OCI-LY7 (cell line): ENCODE data around the gene PDZK1IP1.

Experiments used
- CTCF ChIP-seq: fragments of 200-600 bp; sonication (generic); conservative IDR thresholded peaks from 2 replicates; pipeline ENCODE4 v1.5.1; 2014; ENCODE audit warnings: mild to moderate bottlenecking, antibody characterized with exemption, low read length, moderate library complexity, mixed read lengths
- EZH2phosphoT487 ChIP-seq: fragments of 200-600 bp; sonication (generic); IDR thresholded peaks from 2 replicates; pipeline ENCODE4 v1.6.1; 2018; ENCODE audit warnings: low read depth, borderline replicate concordance, mild to moderate bottlenecking, mixed run types, antibody characterized with exemption, low read length, moderate library complexity, mixed read lengths

DNA sequence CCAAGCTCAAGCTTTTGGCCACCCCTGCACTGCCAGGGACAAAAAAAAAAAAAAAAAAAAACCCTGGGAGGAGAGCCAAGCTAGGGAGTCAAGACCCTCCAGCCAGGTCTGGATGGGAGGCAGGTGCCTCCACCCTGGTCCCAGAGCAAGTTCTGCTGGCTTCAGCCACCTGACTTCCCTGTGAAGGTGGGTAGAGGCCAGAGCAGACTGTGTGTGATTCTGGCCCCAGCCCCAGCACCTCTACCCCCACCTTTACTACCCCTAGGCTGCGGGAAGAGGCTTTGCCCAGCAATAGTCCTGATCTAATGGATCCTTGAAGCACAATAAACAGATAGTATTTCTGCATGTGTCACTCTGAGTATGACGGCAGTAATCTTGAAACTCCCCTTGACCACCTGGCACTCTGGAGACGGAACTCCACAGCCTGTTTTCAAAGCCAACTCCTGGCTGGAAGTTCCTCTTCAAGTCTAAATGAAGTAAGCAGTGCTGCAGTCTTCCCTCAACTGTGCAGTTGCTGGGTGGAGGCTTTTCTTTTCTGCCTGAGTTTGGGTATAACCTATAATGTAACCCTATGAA lies 9.8 kb downstream of the PDZK1IP1 start:
- TF ChIP-seq EZH2phosphoT487 (no peak), CTCF (no peak)
